Lung (tissue), 12 donors: ENCODE data around the gene DENND6B. TPM values are rescaled to one million over a fixed set of nuclear protein-coding genes. Genes with fewer than 3 reads are reported as not detected.

ENCODE experiments used
- ATAC-seq: fragments of 200-7000 bp; cut with Tn5 transposase; one replicate; pipeline ENCODE4 v1.9.1; 2020; ENCODE audit warnings: moderate number of reproducible peaks; ENCODE audit not compliant: insufficient read depth, low FRiP score
- DNase-seq, 3 donors: peaks; one replicate each; pipeline ENCODE4 v3.0.0-alpha.2; 2013 to 2017
- H3K27ac ChIP-seq, 2 donors: one replicate each; pipeline ENCODE4 v1.5.1; 2013; ENCODE audit warnings: mild to moderate bottlenecking in 2 of 2, moderate library complexity in 2 of 2, control low read depth in 1 of 2, inconsistent platforms in 1 of 2, low read depth in 1 of 2, low read length in 1 of 2
- H3K27me3 ChIP-seq, 3 donors: one replicate each; pipeline ENCODE4 v1.5.1; 2013; ENCODE audit warnings: low read length in 2 of 3; ENCODE audit not compliant: control insufficient read depth in 3 of 3, insufficient read depth in 3 of 3
- H3K36me3 ChIP-seq, 4 donors: one replicate each; pipeline ENCODE4 v1.5.1; 2013; ENCODE audit warnings: low read length in 4 of 4, mild to moderate bottlenecking in 1 of 4, moderate library complexity in 1 of 4; ENCODE audit not compliant: control insufficient read depth in 4 of 4, insufficient read depth in 4 of 4
- H3K4me1 ChIP-seq, 5 donors: one replicate each; pipeline ENCODE4 v1.5.1; 2013; ENCODE audit warnings: low read length in 5 of 5, mild to moderate bottlenecking in 2 of 5, moderate library complexity in 1 of 5; ENCODE audit not compliant: control insufficient read depth in 5 of 5, insufficient read depth in 5 of 5
- H3K4me3 ChIP-seq: one replicate; pipeline ENCODE4 v1.5.1; 2013; ENCODE audit warnings: mild to moderate bottlenecking, control low read depth, moderate library complexity
- H3K9ac ChIP-seq, 2 donors: one replicate each; pipeline ENCODE4 v1.5.1; 2013; ENCODE audit warnings: low read length in 2 of 2, control low read depth in 1 of 2; ENCODE audit not compliant: insufficient read depth in 1 of 2
- H3K9me3 ChIP-seq, 4 donors: one replicate each; pipeline ENCODE4 v1.5.1; 2013; ENCODE audit warnings: low read length in 3 of 4, mild to moderate bottlenecking in 1 of 4, moderate library complexity in 1 of 4; ENCODE audit not compliant: control insufficient read depth in 4 of 4, insufficient read depth in 3 of 4
- CTCF ChIP-seq: IDR thresholded peaks from 2 replicates; pipeline ENCODE4 v1.5.1; 2012; ENCODE audit warnings: mild to moderate bottlenecking; ENCODE audit errors: control extremely low read depth, extremely low read depth
- WGBS, 2 donors: extraction: QIAGEN DNeasy Blood & Tissue Kit; methylation state at CpG; one replicate each; pipeline ENCODE4 v1.1.7; 2013; 5-methylcytosine and 5-hydroxymethylcytosine counted together
- polyA plus RNA-seq, 2 donors: library from polyadenylated mRNA; stranded (reverse); fragments of 200-250 nt; gene quantifications; one replicate each; pipeline ENCODE4 v1.2.1, GENCODE V29; 2013
- total RNA-seq, 2 donors: library from RNA; depleted of rRNA in 1 of 2; stranded (reverse); fragments of >200 nt in 1 of 2; gene quantifications; one replicate each; pipeline ENCODE4 v1.2.1, GENCODE V29; 2014 to 2021
- donor health status: control.
- donor health status: control.
- donor health status: Bipolar disorder and iron deficiency.
- donor health status: healthy.
- donor health status: DM: yes; HTN: yes; CAD: no.

DENND6B gene
- total and polyA plus RNA-seq, 4 donors = 8.0 to 26.0 (median 12.6) TPM

DNA sequence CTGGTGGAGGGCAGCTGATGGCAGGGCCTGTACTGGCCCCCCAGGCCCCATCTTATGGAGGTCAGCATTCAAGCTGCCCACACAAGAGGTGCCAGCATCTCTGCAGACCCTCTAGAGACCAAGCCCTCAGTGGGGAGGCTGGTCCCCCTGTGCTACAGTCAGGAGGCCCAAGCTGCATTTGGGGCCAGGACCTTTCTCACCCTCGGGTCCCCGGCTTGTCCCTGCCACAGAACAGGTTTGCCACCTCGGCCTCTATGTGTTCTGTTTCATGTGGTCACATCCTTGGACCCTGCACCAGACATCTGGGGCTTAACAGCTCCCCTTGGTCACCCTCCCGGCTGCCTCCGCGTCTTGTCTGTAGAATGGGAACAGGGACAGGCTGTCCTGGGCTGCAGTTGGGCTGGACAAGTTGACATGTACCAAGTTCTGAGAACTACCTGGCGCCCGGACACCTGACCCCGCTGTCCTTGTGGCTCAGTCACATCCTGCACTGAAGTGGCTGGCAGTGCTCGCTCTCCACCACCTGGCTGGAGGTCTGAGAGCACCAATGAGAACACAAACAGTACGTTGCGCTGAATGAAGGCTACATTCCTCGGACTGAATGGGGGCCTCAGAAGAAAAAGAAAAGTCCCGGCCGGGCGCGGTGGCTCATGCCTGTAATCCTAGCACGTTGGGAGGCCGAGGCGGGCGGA lies 16.6 kb downstream of the DENND6B start:
- peak in 2 of 3 donors; percentile 33 to 54 for DNase-seq
- no peak overlapping the region for H3K9ac ChIP-seq

GRCh38 chr22:50309601-50309991 lies 17.2 kb downstream of the DENND6B start:
- ATAC-seq (no peak), DNase-seq (no peak)
- 74 to 80% methylated on average over 7 of the region's 7 CpGs for WGBS, 2 donors

More for the DNA sequence above, 16.6 kb downstream of the DENND6B start:
- peak overlapping the region in 1 of 2 donors; percentile 71 for H3K27ac ChIP-seq
- no peak overlapping the region for H3K4me3 ChIP-seq
- H3K36me3 ChIP-seq = peaks cover 0 to under 1% (median 0%) of the 10 kb centered on the region in 4 donors
- ATAC-seq = no peak
- no peaks in the 10 kb centered on the region for H3K9me3 ChIP-seq
- peaks cover 0 to 33% (median 24%) of the 10 kb centered on the region in 5 donors for H3K4me1 ChIP-seq
- H3K27me3 ChIP-seq = no peaks in the 10 kb centered on the region
- WGBS, 2 donors = 70 to 77% methylated on average over 21 of the region's 21 CpGs
- no peak for TF ChIP-seq CTCF

DNA sequence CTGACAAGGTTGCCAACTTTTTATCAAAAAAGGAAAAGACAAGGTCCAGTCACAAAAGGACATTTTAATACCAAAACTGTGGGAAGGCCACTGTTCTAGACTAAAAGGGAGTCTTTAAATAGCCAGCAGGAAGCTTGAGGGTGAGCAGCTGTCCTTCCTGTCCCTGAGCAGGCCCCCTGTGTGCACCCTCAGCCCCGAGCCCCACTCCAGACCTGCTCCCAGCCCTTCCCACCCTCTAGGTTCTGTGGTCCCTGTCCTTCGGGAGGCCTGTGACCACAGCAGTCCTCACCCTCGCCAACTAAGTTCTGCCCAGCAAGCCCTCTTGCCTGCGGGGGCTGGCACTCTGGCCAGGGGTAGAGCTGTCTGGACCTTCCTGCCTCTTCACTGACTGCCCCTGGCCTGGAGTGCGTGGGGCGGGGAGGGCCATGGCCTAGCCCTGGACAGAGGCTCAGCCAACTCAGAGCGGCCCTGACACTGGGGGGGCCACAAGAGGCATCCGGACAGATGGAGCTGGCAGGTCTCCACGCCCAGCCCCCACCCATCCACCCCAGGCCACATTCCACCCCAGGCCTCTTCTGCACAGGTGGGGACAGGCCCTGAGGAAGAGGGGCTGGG lies 17.7 kb downstream of the DENND6B start:
- 32 to 52% methylated on average over 9 of the region's 9 CpGs for WGBS, 2 donors
- Histone ChIP-seq H3K4me1 (peaks cover 0 to 36% (median 34%) of the 10 kb centered on the region in 5 donors), H3K9ac (no peak overlapping the region), H3K9me3 (no peaks in the 10 kb centered on the region), H3K36me3 (peaks cover 0 to 6% (median 0%) of the 10 kb centered on the region in 4 donors), H3K27me3 (no peaks in the 10 kb centered on the region), H3K27ac (peak overlapping the region; percentile 18 to 71), H3K4me3 (no peak overlapping the region)
- DNase-seq = peak in 1 of 3 donors; percentile 17
- ATAC-seq = no peak
- TF ChIP-seq CTCF = no peak

More at GRCh38 chr22:50309601-50309991, 17.2 kb downstream of the DENND6B start:
- no peaks in the 10 kb centered on the region for H3K27me3 ChIP-seq
- no peak overlapping the region for H3K9ac ChIP-seq
- H3K4me3 ChIP-seq = no peak overlapping the region
- no peaks in the 10 kb centered on the region for H3K9me3 ChIP-seq
- peaks cover 0 to 6% (median 0%) of the 10 kb centered on the region in 4 donors for H3K36me3 ChIP-seq
- H3K27ac ChIP-seq = peak overlapping the region in 1 of 2 donors; percentile 71
- no peak for TF ChIP-seq CTCF
- H3K4me1 ChIP-seq = peaks cover 0 to 36% (median 30%) of the 10 kb centered on the region in 5 donors
